ENCODE results near the gene KLF1.

The KLF1 gene

DNA sequence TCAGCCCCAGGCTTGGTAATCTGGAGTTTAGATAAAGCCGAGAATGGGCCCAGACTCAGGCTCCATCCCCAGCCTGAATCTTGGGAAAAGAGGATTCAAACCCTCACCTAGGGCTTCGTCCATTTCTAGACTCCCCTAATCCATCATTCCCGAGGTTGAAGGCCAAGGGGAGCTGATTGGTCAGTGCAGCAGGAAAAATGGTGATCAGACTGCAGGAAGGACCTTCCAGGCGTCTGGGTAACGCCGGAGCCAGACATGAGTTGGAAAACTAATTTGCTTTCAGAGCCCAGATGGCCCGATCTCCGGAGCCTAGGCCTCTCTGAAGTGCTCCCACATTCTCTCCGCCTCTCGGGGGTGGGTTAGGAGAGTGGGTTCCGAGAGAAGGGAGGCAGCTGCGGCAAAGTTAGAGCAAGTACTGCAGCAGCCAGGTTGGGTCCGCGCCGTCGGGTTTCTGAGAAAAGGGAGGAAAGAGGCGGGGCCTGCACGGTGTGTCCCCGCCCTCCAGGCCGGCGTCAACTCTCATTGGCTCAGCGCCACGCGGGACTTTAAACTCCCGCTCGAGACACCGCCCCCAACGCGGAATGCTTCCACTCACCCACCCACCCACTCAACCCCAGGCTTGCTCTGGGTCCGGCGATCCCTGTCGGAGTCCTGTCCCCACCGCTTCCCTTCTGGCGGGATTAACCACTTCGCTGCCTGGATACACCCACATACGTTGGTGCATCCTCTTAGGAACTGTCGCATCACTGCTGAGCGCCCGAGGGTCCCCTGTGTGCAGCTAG lies 51.8 kb downstream of the KLF1 start:
- DNase-seq, result no peak

DNA sequence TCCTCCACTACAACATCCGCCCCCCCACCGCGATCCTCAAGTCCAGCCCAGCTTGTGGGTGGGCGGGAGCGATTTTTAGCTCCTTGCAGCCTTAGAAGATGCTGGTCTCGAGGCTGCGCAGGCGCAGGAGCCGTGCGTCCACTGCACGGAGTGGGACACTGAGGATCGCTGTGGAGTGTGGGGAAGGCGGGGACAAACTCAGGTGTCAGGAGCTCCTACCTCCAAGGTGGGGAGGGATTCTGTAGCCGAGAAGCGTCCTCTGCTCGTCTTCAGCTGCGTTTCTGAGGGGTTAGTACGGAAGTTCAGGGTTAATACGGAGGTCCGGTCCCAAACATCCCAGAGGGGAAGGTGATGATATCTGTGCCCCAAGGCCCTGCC lies 52.4 kb downstream of the KLF1 start, which contains the start of gene RTBDN:
Gene RTBDN (minus strand): TSS at position 14 of the 378 bp plus-strand sequence. CDS start 4,600 bp downstream, outside the sequence.
- no peak for DNase-seq

All from CD4-positive, alpha-beta T cell treated with Interleukin-17A for 1 hour (primary cell).